ENCODE data around the gene MBTPS1.

Gene MBTPS1

DNA sequence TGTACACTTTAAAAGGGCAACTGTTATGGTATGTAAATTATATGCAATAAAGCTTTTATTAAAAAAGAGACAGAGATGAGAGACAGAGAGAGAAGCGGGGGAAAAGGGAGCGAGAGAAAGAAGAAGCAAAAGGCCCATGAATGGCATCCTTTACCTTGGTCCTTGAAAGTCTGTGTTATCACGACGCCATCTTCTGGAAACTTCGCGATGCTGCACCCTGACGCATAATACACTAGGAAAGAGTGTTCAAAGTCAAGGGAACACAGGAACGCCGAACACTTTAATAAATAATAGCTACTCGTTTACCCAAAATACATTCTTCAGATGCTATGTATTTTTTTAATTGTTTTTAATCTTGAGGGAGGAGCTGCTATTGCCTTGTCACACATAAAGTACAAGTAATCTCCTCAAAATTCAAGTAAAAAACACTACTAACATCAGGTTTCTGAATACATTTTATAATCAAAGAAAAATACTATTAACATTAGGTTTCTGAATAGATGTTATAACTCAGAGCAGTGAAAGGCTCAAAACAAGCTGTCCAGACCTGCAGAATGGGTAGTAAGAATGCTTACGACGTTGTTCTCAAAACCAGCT, 51.1 kb downstream of the MBTPS1 start:
- no peak overlapping the region for H3K4me3 ChIP-seq (ENCODE audit: low read depth, low read length, poor library complexity, severe bottlenecking)
- H3K4me2 ChIP-seq (ENCODE audit: low read length), result no peak overlapping the region
- H3K9me2 ChIP-seq (ENCODE audit: low read depth, low read length), result no peaks in the 10 kb centered on the region
- H3K4me1 ChIP-seq (ENCODE audit: insufficient read depth, low read length, severe bottlenecking), result no peaks in the 10 kb centered on the region
- H3K9me3 ChIP-seq (ENCODE audit: low read length), result no peaks in the 10 kb centered on the region
- no peaks in the 10 kb centered on the region for H4K20me1 ChIP-seq (ENCODE audit: insufficient read depth, low read length)
- H3K27ac ChIP-seq (ENCODE audit: low read depth, low read length, poor library complexity, severe bottlenecking), result no peak overlapping the region
- no peak for TF ChIP-seq EZH2 (IDR thresholded peaks at IDR 0.05; ENCODE audit: borderline replicate concordance, low read length)
- TF ChIP-seq, protein P1, sequence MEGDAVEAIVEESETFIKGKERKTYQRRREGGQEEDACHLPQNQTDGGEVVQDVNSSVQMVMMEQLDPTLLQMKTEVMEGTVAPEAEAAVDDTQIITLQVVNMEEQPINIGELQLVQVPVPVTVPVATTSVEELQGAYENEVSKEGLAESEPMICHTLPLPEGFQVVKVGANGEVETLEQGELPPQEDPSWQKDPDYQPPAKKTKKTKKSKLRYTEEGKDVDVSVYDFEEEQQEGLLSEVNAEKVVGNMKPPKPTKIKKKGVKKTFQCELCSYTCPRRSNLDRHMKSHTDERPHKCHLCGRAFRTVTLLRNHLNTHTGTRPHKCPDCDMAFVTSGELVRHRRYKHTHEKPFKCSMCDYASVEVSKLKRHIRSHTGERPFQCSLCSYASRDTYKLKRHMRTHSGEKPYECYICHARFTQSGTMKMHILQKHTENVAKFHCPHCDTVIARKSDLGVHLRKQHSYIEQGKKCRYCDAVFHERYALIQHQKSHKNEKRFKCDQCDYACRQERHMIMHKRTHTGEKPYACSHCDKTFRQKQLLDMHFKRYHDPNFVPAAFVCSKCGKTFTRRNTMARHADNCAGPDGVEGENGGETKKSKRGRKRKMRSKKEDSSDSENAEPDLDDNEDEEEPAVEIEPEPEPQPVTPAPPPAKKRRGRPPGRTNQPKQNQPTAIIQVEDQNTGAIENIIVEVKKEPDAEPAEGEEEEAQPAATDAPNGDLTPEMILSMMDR (IDR thresholded peaks at IDR 0.05; ENCODE audit: low read length), result peak; percentile 64
- H3K27me3 ChIP-seq (ENCODE audit: insufficient read depth, low read length), result no peaks in the 10 kb centered on the region
- no peaks in the 10 kb centered on the region; the same call in 1 of the 2 replicates for H3F3A ChIP-seq (ENCODE audit: insufficient read depth, low read length)
- no peak overlapping the region for H3K9ac ChIP-seq (ENCODE audit: low read length)
- peaks cover 94% of the 10 kb centered on the region for H3K36me3 ChIP-seq (ENCODE audit: insufficient read depth, low read length)
- H2AFZ ChIP-seq (ENCODE audit: low read length), result no peak overlapping the region
- no peaks in the 10 kb centered on the region for H3K79me2 ChIP-seq (ENCODE audit: insufficient read depth, low read length)

DNA sequence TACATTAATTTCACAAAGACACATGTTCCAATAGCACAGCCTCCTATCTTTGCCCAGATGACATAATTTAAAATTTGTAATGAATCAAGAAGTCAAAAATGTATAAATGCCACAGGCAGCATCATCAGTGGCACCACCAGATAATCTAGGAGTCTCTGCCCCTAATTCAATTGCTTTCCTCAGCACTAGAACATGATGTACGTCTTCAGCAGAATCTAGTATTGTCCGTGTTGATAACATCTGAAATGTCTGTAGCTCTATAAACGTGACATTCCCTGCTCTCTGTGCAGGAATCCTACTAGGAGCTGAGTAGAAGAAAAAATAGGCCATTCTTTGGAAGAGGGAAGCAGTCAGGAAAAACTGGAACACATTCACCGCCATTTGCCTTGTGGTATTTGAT, 52.8 kb downstream of the MBTPS1 start:
- H3F3A ChIP-seq (ENCODE audit: insufficient read depth, low read length), result no peaks in the 10 kb centered on the region; the same call in 1 of the 2 replicates
- no peak overlapping the region for H2AFZ ChIP-seq (ENCODE audit: low read length)
- no peaks in the 10 kb centered on the region for H4K20me1 ChIP-seq (ENCODE audit: insufficient read depth, low read length)
- TF ChIP-seq EZH2 (IDR thresholded peaks at IDR 0.05; ENCODE audit: borderline replicate concordance, low read length), result no peak
- TF ChIP-seq, protein P1 (IDR thresholded peaks at IDR 0.05; ENCODE audit: low read length), result no peak
- H3K27ac ChIP-seq (ENCODE audit: low read depth, low read length, poor library complexity, severe bottlenecking), result no peak overlapping the region
- no peaks in the 10 kb centered on the region for H3K27me3 ChIP-seq (ENCODE audit: insufficient read depth, low read length)
- peaks cover 94% of the 10 kb centered on the region for H3K36me3 ChIP-seq (ENCODE audit: insufficient read depth, low read length)
- H3K4me1 ChIP-seq (ENCODE audit: insufficient read depth, low read length, severe bottlenecking), result no peaks in the 10 kb centered on the region
- no peak overlapping the region for H3K9ac ChIP-seq (ENCODE audit: low read length)
- no peaks in the 10 kb centered on the region for H3K9me3 ChIP-seq (ENCODE audit: low read length)
- no peaks in the 10 kb centered on the region for H3K9me2 ChIP-seq (ENCODE audit: low read depth, low read length)
- H3K79me2 ChIP-seq (ENCODE audit: insufficient read depth, low read length), result no peaks in the 10 kb centered on the region
- no peak overlapping the region for H3K4me2 ChIP-seq (ENCODE audit: low read length)
- H3K4me3 ChIP-seq (ENCODE audit: low read depth, low read length, poor library complexity, severe bottlenecking), result no peak overlapping the region

DNA sequence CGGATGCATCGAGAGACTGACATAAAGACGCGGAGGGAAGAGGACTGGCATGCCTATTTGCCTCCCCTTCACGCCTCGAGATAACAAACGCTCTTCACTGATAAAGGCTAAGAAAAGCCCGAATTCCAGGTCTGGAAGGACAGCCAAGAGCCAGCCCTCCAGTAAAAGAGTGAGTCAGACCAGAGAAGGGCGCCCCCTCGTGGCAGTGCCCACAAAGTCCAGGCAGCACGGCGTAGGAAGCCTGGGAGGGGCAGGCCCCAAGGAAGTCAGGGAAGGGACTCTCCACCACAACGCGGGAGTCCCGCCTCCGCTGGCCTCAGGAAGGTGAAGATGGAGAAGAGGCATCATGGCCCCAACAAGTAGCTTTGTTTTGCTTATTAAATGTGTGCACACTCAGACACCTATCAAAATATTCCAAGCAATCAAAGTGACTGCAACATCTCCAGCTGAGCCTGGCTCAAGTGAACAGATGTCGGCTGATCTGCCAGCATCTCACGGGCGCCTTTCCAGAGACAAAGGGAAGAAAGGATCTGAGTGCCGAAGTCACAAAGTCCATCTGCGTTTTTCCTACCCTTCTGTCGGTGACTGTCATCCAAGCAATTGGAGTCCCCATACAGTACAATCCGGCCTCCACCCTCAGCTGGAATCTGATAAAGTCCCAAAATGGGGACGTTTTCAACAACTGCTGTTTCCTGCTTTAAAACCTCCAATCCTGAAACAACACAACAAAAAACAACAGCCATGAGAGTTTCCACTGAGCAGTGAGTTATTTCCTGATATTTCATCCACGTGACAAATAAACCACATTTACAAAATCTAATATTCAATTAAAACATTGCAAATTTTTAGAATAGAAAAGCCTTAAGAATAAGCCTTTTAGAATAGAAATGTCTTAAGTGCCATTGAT, 53.8 kb downstream of the MBTPS1 start:
- Histone ChIP-seq H3K9me2 (ENCODE audit: low read depth, low read length) (no peaks in the 10 kb centered on the region), H3K79me2 (ENCODE audit: insufficient read depth, low read length) (no peaks in the 10 kb centered on the region), H2AFZ (ENCODE audit: low read length) (no peak overlapping the region), H3F3A (ENCODE audit: insufficient read depth, low read length) (no peaks in the 10 kb centered on the region; the same call in 1 of the 2 replicates), H3K4me2 (ENCODE audit: low read length) (no peak overlapping the region), H3K27ac (ENCODE audit: low read depth, low read length, poor library complexity, severe bottlenecking) (no peak overlapping the region), H3K27me3 (ENCODE audit: insufficient read depth, low read length) (no peaks in the 10 kb centered on the region), H3K4me3 (ENCODE audit: low read depth, low read length, poor library complexity, severe bottlenecking) (no peak overlapping the region), H3K36me3 (ENCODE audit: insufficient read depth, low read length) (peaks cover 94% of the 10 kb centered on the region), H3K4me1 (ENCODE audit: insufficient read depth, low read length, severe bottlenecking) (no peaks in the 10 kb centered on the region), H3K9ac (ENCODE audit: low read length) (no peak overlapping the region), H3K9me3 (ENCODE audit: low read length) (no peaks in the 10 kb centered on the region), H4K20me1 (ENCODE audit: insufficient read depth, low read length) (no peaks in the 10 kb centered on the region)
- no peak for TF ChIP-seq EZH2 (IDR thresholded peaks at IDR 0.05; ENCODE audit: borderline replicate concordance, low read length)
- TF ChIP-seq, protein P1 (IDR thresholded peaks at IDR 0.05; ENCODE audit: low read length), result peak; percentile 84

Data from OCI-LY1 (cell line).